Epithelial cell of esophagus (primary cell): ENCODE results near the gene TRMT6.
A peak's percentile ranks its signal among the peaks of the same experiment; 100 is the strongest.

Experiments
- DNase-seq: peaks from one replicate; pipeline ENCODE4 v3.0.0; 2010; ENCODE audit warnings: low read depth
- H3K4me3 ChIP-seq: 2 replicates; pipeline ENCODE4 v1.5.1; 2011; ENCODE audit warnings: mild to moderate bottlenecking, low read length, control low read depth
- CTCF ChIP-seq: IDR thresholded peaks from 2 replicates; pipeline ENCODE4 v1.5.1; 2011; ENCODE audit warnings: low read depth, mild to moderate bottlenecking, low read length, control low read depth, inconsistent platforms; ENCODE audit not compliant: insufficient read depth; ENCODE audit errors: missing control alignments

The TRMT6 gene

GRCh38 chr20:5933802-5934436 is 16.4 kb downstream of the TRMT6 start:
- peak; percentile 43 for TF ChIP-seq CTCF
- H3K4me3 ChIP-seq, result no peak overlapping the region
- peak; percentile 50 for DNase-seq

- TF ChIP-seq CTCF, result no peak
- H3K4me3 ChIP-seq, result no peak overlapping the region
- no peak for DNase-seq
Observed at GRCh38 chr20:5932796-5933195, 17.5 kb downstream of the TRMT6 start.

GRCh38 chr20:5931411-5931810 is 18.9 kb downstream of the TRMT6 start:
- no peak overlapping the region for H3K4me3 ChIP-seq
- no peak for TF ChIP-seq CTCF
- no peak for DNase-seq

- TF ChIP-seq CTCF, result no peak
- DNase-seq, result peak; percentile 66
- H3K4me3 ChIP-seq, result no peak overlapping the region
Observed at GRCh38 chr20:5928836-5929715, 21.3 kb downstream of the TRMT6 start.

GRCh38 chr20:5927749-5928462 is 22.4 kb downstream of the TRMT6 start:
- H3K4me3 ChIP-seq, result no peak overlapping the region
- DNase-seq, result peak; percentile 17
- TF ChIP-seq CTCF, result no peak

- no peak for DNase-seq
- TF ChIP-seq CTCF, result no peak
- H3K4me3 ChIP-seq, result no peak overlapping the region
Observed at GRCh38 chr20:5925551-5925950, 24.8 kb downstream of the TRMT6 start.
